ENCODE measurements around the gene CD300A. TPM values are rescaled to one million over a fixed set of nuclear protein-coding genes. Genes with fewer than 3 reads are reported as not detected.

Gene CD300A
- total RNA-seq, 1 experiment from 2014 or later, result not detected

DNA sequence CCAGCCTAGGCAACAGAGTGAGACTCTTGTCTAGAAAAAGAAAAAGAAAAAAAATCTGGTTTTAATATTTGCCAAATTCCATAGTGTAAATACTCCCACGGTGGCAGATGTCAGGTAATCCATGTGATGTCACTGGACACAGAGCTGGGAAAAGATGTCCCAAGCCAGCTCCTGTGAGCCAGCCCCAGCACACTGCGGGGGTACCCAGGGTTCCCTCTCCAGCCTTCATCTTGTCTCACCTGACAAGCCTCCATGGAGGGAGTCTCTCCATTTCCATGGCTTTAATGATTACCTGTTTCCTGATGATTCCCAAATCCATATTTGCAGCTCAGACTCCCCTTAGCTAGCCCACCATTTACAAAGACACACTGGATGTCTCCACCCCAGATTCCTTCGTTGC lies 60.2 kb downstream of the CD300A start:
- no peak for TF ChIP-seq EZH2phosphoT487 (IDR thresholded peaks at IDR 0.05; ENCODE audit: borderline replicate concordance, low read length)
- TF ChIP-seq, protein P1, sequence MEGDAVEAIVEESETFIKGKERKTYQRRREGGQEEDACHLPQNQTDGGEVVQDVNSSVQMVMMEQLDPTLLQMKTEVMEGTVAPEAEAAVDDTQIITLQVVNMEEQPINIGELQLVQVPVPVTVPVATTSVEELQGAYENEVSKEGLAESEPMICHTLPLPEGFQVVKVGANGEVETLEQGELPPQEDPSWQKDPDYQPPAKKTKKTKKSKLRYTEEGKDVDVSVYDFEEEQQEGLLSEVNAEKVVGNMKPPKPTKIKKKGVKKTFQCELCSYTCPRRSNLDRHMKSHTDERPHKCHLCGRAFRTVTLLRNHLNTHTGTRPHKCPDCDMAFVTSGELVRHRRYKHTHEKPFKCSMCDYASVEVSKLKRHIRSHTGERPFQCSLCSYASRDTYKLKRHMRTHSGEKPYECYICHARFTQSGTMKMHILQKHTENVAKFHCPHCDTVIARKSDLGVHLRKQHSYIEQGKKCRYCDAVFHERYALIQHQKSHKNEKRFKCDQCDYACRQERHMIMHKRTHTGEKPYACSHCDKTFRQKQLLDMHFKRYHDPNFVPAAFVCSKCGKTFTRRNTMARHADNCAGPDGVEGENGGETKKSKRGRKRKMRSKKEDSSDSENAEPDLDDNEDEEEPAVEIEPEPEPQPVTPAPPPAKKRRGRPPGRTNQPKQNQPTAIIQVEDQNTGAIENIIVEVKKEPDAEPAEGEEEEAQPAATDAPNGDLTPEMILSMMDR (conservative IDR thresholded peaks at IDR 0.05; ENCODE audit: low read depth, low read length), result no peak
- TF ChIP-seq EZH2 (IDR thresholded peaks at IDR 0.05; ENCODE audit: low read length, unreplicated experiment), result no peak
- no TSS peak for BruUV-seq (replicated peaks)
- CTCF ChIA-PET, result no interaction called here
- Histone ChIP-seq H3F3A (ENCODE audit: low read length, unreplicated experiment) (no peaks in the 10 kb centered on the region), H3K9ac (ENCODE audit: low read length) (no peak overlapping the region), H3K79me2 (ENCODE audit: low read length) (no peaks in the 10 kb centered on the region), H4K20me1 (ENCODE audit: low read length) (no peaks in the 10 kb centered on the region), H3K27ac (ENCODE audit: low read length) (no peak overlapping the region), H3K9me3 (ENCODE audit: low read length) (no peaks in the 10 kb centered on the region), H3K4me2 (ENCODE audit: low read length) (no peak overlapping the region), H3K4me3 (ENCODE audit: low read length) (no peak overlapping the region), H3K36me3 (ENCODE audit: low read depth, low read length) (no peaks in the 10 kb centered on the region), H3K9me2 (replicated peaks; ENCODE audit: low read length) (no peaks in the 10 kb centered on the region), H3K4me1 (ENCODE audit: insufficient read depth, low read length) (no peaks in the 10 kb centered on the region), H2AFZ (ENCODE audit: low read length) (no peak overlapping the region), H3K27me3 (ENCODE audit: low read length) (peaks cover 97% of the 10 kb centered on the region)
- ATAC-seq, result no peak
- no peak for DNase-seq
- POLR2A ChIA-PET (ENCODE audit: unreplicated experiment), result no interaction called here
- intact Hi-C loops (cut with micrococcal nuclease), result no loop called here

DNA sequence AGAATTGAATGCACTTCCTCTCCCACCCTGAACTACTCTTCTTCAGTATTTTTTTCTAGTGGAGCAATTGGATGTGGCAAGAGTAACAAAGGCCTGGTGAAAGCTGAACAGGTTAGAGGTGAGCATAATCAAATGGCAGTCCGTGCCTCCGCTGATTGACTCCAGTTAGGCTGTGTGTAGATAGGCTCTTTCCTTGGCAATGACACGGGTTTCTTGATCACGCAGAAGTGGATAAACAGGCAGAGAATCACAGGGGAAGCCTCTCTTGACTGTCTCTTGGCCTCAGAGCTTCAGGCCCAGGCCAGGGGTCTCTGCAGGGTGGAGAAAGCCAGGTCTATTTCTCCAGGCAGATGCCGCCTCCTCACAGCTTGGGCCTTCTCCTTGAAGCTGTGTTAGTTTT lies 60.6 kb downstream of the CD300A start:
- CTCF ChIA-PET, result no interaction called here
- no peak for DNase-seq

DNA sequence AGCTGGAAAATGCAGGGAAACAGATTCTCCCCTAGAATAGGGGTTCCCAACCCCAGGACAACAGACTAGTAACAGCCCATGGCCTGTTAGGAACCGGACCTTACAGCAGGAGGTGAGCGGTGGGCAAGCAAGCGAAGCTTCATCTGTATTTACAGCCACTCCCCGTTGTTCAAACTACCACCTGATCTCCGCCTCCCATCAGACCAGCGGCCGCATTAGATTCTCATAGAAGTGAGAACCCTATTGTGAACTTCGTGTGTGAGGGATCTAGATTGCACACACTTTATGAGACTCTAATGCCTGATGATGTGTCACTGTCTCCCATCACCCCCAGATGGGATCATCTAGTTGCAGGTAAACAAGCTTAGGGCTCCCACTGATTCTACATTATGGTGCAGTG lies 61.3 kb downstream of the CD300A start:
- H3K27me3 ChIP-seq (ENCODE audit: low read length), result peaks cover 87% of the 10 kb centered on the region
- CTCF ChIA-PET, result no interaction called here
- no peaks in the 10 kb centered on the region for H3K9me2 ChIP-seq (replicated peaks; ENCODE audit: low read length)
- H3K4me3 ChIP-seq (ENCODE audit: low read length), result no peak overlapping the region
- H3K79me2 ChIP-seq (ENCODE audit: low read length), result no peaks in the 10 kb centered on the region
- TF ChIP-seq, protein P1 (conservative IDR thresholded peaks at IDR 0.05; ENCODE audit: low read depth, low read length), result no peak
- no peak for TF ChIP-seq EZH2 (IDR thresholded peaks at IDR 0.05; ENCODE audit: low read length, unreplicated experiment)
- TF ChIP-seq EZH2phosphoT487 (IDR thresholded peaks at IDR 0.05; ENCODE audit: borderline replicate concordance, low read length), result no peak
- no peak overlapping the region for H3K4me2 ChIP-seq (ENCODE audit: low read length)
- no peaks in the 10 kb centered on the region for H3K9me3 ChIP-seq (ENCODE audit: low read length)
- H4K20me1 ChIP-seq (ENCODE audit: low read length), result no peaks in the 10 kb centered on the region
- no peak for DNase-seq
- H3F3A ChIP-seq (ENCODE audit: low read length, unreplicated experiment), result no peaks in the 10 kb centered on the region
- ATAC-seq, result no peak
- H3K36me3 ChIP-seq (ENCODE audit: low read depth, low read length), result no peaks in the 10 kb centered on the region
- no peaks in the 10 kb centered on the region for H3K4me1 ChIP-seq (ENCODE audit: insufficient read depth, low read length)
- no peak overlapping the region for H3K9ac ChIP-seq (ENCODE audit: low read length)
- no peak overlapping the region for H2AFZ ChIP-seq (ENCODE audit: low read length)
- POLR2A ChIA-PET (ENCODE audit: unreplicated experiment), result no interaction called here
- no TSS peak for BruUV-seq (replicated peaks)
- intact Hi-C loops (cut with micrococcal nuclease), result no loop called here
- H3K27ac ChIP-seq (ENCODE audit: low read length), result no peak overlapping the region

More for the DNA sequence above, 60.6 kb downstream of the CD300A start:
- Histone ChIP-seq H3K4me1 (ENCODE audit: insufficient read depth, low read length) (no peaks in the 10 kb centered on the region), H3F3A (ENCODE audit: low read length, unreplicated experiment) (no peaks in the 10 kb centered on the region), H3K9me3 (ENCODE audit: low read length) (no peaks in the 10 kb centered on the region), H3K4me2 (ENCODE audit: low read length) (no peak overlapping the region), H3K79me2 (ENCODE audit: low read length) (no peaks in the 10 kb centered on the region), H3K27ac (ENCODE audit: low read length) (no peak overlapping the region), H3K9ac (ENCODE audit: low read length) (no peak overlapping the region), H3K36me3 (ENCODE audit: low read depth, low read length) (no peaks in the 10 kb centered on the region), H3K4me3 (ENCODE audit: low read length) (no peak overlapping the region), H3K27me3 (ENCODE audit: low read length) (peaks cover 93% of the 10 kb centered on the region), H3K9me2 (replicated peaks; ENCODE audit: low read length) (no peaks in the 10 kb centered on the region), H4K20me1 (ENCODE audit: low read length) (no peaks in the 10 kb centered on the region), H2AFZ (ENCODE audit: low read length) (no peak overlapping the region)
- intact Hi-C loops (cut with micrococcal nuclease), result no loop called here
- TF ChIP-seq, protein P1 (conservative IDR thresholded peaks at IDR 0.05; ENCODE audit: low read depth, low read length), result no peak
- TF ChIP-seq EZH2 (IDR thresholded peaks at IDR 0.05; ENCODE audit: low read length, unreplicated experiment) (no peak), EZH2phosphoT487 (IDR thresholded peaks at IDR 0.05; ENCODE audit: borderline replicate concordance, low read length) (no peak)
- BruUV-seq (replicated peaks), result no TSS peak
- no peak for ATAC-seq
- POLR2A ChIA-PET (ENCODE audit: unreplicated experiment), result no interaction called here
